Measurements from ENCODE around the gene CFB.

- TF ChIP-seq CTCF (IDR thresholded peaks at IDR 0.05), result no peak
- TF ChIP-seq POLR2A (IDR thresholded peaks at IDR 0.05), result no peak
- no peak for TF ChIP-seq POLR2AphosphoS5 (IDR thresholded peaks at IDR 0.05)
- TF ChIP-seq EP300 (IDR thresholded peaks at IDR 0.05), result no peak
Observed at GRCh38 chr6:31918069-31918720, 27.7 kb upstream of the CFB start.

Measured in gastroesophageal sphincter (tissue), 3 donors.